Neural cell (in vitro differentiated cells): ENCODE results near the gene GOLGA8N. TPM values are rescaled to one million over a fixed set of nuclear protein-coding genes. Genes with fewer than 3 reads are reported as not detected.
"Not testable (repeated sequence)": the region's sequence is repeated elsewhere in the genome, so short reads cannot be mapped to it uniquely, and the experiment has no call there.

Experiments
- H2AFZ ChIP-seq: fragments of 200-600, 300-800 bp; sonication (generic), shearing (Covaris generic); 2 replicates; pipeline ENCODE4 v1.6.0; 2014; ENCODE audit warnings: low read depth, mild to moderate bottlenecking, antibody characterized with exemption, low read length, moderate library complexity
- H3F3A ChIP-seq: fragments of 200-600 bp; shearing (Covaris generic); 2 replicates; pipeline ENCODE4 v1.6.1; 2016; ENCODE audit warnings: mild to moderate bottlenecking, moderate library complexity, mixed read lengths, antibody characterized with exemption, low read length; ENCODE audit not compliant: insufficient read depth, poor library complexity, severe bottlenecking
- H3K27ac ChIP-seq: fragments of 200-600, 300-800 bp; sonication (generic), shearing (Covaris generic); 2 replicates; pipeline ENCODE4 v1.5.1; 2014; ENCODE audit warnings: mild to moderate bottlenecking, low read length, moderate library complexity
- H3K27me3 ChIP-seq: fragments of 300-800, 200-600 bp; sonication (generic), shearing (Covaris generic); 2 replicates; pipeline ENCODE4 v1.6.0; 2014; ENCODE audit warnings: mild to moderate bottlenecking, low read depth, low read length, moderate library complexity; ENCODE audit not compliant: insufficient read depth
- H3K36me3 ChIP-seq: fragments of 300-800, 200-600 bp; sonication (generic), shearing (Covaris generic); 2 replicates; pipeline ENCODE4 v1.5.1; 2014; ENCODE audit warnings: mild to moderate bottlenecking, antibody characterized with exemption, low read length, moderate library complexity; ENCODE audit not compliant: insufficient read depth
- H3K4me2 ChIP-seq: fragments of 300-800, 200-600 bp; sonication (generic), shearing (Covaris generic); 2 replicates; pipeline ENCODE4 v1.6.0; 2014; ENCODE audit warnings: mild to moderate bottlenecking, low read length
- H3K4me3 ChIP-seq: fragments of 300-800, 200-600 bp; sonication (generic), shearing (Covaris generic); 2 replicates; pipeline ENCODE4 v1.5.1; 2014; ENCODE audit warnings: mild to moderate bottlenecking, low read length, moderate library complexity
- H3K79me2 ChIP-seq: fragments of 200-600 bp; shearing (Covaris generic); replicated peaks from 2 replicates; pipeline ENCODE4 v1.6.0; 2014; ENCODE audit warnings: mild to moderate bottlenecking, low read length, moderate library complexity; ENCODE audit not compliant: insufficient read depth
- H3K9ac ChIP-seq: fragments of 300-800, 200-600 bp; sonication (generic), shearing (Covaris generic); 2 replicates; pipeline ENCODE4 v1.6.1; 2016; ENCODE audit warnings: mild to moderate bottlenecking, low read length, mixed read lengths
- H3K9me2 ChIP-seq: fragments of 200-600 bp; shearing (Covaris generic); 2 replicates; pipeline ENCODE4 v1.6.1; 2016; ENCODE audit warnings: mild to moderate bottlenecking, low read length, mixed read lengths; ENCODE audit not compliant: insufficient read depth
- H3K9me3 ChIP-seq: fragments of 200-600, 300-800 bp; sonication (generic), shearing (Covaris generic); 2 replicates; pipeline ENCODE4 v1.6.1; 2016; ENCODE audit warnings: mild to moderate bottlenecking, mixed run types, low read length, moderate library complexity, mixed read lengths
- H4K20me1 ChIP-seq: fragments of 200-600 bp; shearing (Covaris generic); 2 replicates; pipeline ENCODE4 v1.6.1; 2016; ENCODE audit warnings: mild to moderate bottlenecking, mixed run types; ENCODE audit not compliant: insufficient read depth
- EP300 ChIP-seq: fragments of 450-650 bp; conservative IDR thresholded peaks from 2 replicates; pipeline ENCODE4 v1.6.1; 2014; ENCODE audit warnings: antibody characterized with exemption, mild to moderate bottlenecking, moderate library complexity; ENCODE audit not compliant: poor library complexity, severe bottlenecking
- polyA plus RNA-seq: library from polyadenylated mRNA; depleted of rRNA; stranded (reverse); fragments of >200 nt; gene quantifications from 2 replicates; pipeline ENCODE4 v1.2.3, GENCODE V29; 2014
- TF ChIP-seq, protein P1 (sequence below): fragments of 450-650 bp; IDR thresholded peaks from 2 replicates; pipeline ENCODE4 v1.5.1; 2014; ENCODE audit warnings: antibody characterized with exemption, mild to moderate bottlenecking, moderate library complexity; ENCODE audit not compliant: poor library complexity, severe bottlenecking

The GOLGA8N gene
- polyA plus RNA-seq, 1 donor from 2014 or later: 0.61 TPM

- not testable (repeated sequence) for H3K9me3 ChIP-seq, H3K4me3 ChIP-seq, H3K9ac ChIP-seq, H3K27me3 ChIP-seq, H2AFZ ChIP-seq, H3K4me2 ChIP-seq, H3K36me3 ChIP-seq, H3K27ac ChIP-seq, H4K20me1 ChIP-seq, H3K9me2 ChIP-seq, H3K79me2 ChIP-seq, H3F3A ChIP-seq
- peak; percentile 14 for TF ChIP-seq EP300
These were observed 14.8 kb upstream of the GOLGA8N start for GRCh38 chr15:32578482-32578881.

- not testable (repeated sequence) for H3K9me2 ChIP-seq, H2AFZ ChIP-seq, H3K27me3 ChIP-seq, H3K4me2 ChIP-seq, H3F3A ChIP-seq, H3K9me3 ChIP-seq, H3K36me3 ChIP-seq, H3K4me3 ChIP-seq, H3K79me2 ChIP-seq, H3K9ac ChIP-seq, H3K27ac ChIP-seq, H4K20me1 ChIP-seq
These were observed 7.4 kb upstream of the GOLGA8N start for GRCh38 chr15:32585844-32586243.

- H3K36me3 ChIP-seq, H4K20me1 ChIP-seq, H3K27me3 ChIP-seq, H3K27ac ChIP-seq, H3K9ac ChIP-seq, H3K4me2 ChIP-seq, H3K9me2 ChIP-seq, H3F3A ChIP-seq, H3K79me2 ChIP-seq, H3K4me3 ChIP-seq, H2AFZ ChIP-seq, H3K9me3 ChIP-seq: not testable (repeated sequence)
These were observed 16.3 kb downstream of the GOLGA8N start for GRCh38 chr15:32609518-32609917.

- H3K9me2 ChIP-seq, H3K27me3 ChIP-seq, H3K79me2 ChIP-seq, H3K27ac ChIP-seq, H3K4me3 ChIP-seq, H3F3A ChIP-seq, H3K4me2 ChIP-seq, H3K9ac ChIP-seq, H3K9me3 ChIP-seq, H4K20me1 ChIP-seq, H2AFZ ChIP-seq, H3K36me3 ChIP-seq: not testable (repeated sequence)
- TF ChIP-seq, protein P1, sequence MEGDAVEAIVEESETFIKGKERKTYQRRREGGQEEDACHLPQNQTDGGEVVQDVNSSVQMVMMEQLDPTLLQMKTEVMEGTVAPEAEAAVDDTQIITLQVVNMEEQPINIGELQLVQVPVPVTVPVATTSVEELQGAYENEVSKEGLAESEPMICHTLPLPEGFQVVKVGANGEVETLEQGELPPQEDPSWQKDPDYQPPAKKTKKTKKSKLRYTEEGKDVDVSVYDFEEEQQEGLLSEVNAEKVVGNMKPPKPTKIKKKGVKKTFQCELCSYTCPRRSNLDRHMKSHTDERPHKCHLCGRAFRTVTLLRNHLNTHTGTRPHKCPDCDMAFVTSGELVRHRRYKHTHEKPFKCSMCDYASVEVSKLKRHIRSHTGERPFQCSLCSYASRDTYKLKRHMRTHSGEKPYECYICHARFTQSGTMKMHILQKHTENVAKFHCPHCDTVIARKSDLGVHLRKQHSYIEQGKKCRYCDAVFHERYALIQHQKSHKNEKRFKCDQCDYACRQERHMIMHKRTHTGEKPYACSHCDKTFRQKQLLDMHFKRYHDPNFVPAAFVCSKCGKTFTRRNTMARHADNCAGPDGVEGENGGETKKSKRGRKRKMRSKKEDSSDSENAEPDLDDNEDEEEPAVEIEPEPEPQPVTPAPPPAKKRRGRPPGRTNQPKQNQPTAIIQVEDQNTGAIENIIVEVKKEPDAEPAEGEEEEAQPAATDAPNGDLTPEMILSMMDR: peak; percentile 19
These were observed 17.5 kb downstream of the GOLGA8N start for GRCh38 chr15:32610719-32611118.

DNA sequence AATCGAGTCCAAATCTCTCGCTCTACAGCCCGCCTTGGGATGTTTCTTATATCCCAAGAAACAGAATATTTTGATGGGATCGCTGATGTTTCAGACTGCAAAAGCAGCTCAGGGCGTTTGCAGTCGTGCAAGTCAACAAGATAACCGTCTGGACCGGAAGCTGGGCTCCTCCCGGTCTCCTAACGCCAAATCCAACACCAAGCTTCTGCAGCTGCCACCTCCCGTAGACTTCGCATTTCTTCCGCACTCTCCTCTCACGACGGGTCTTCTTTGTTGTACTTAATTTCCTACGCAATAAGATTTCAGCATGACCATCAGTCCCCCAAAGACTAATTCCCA lies 21.4 kb downstream of the GOLGA8N start:
- not testable (repeated sequence) for H3K36me3 ChIP-seq, H3K27me3 ChIP-seq, H3K9me2 ChIP-seq, H3K79me2 ChIP-seq, H3K4me2 ChIP-seq, H2AFZ ChIP-seq, H4K20me1 ChIP-seq, H3F3A ChIP-seq, H3K9me3 ChIP-seq
- H3K4me3 ChIP-seq: peak overlapping the region; percentile 64
- H3K9ac ChIP-seq: peak overlapping the region; percentile 61
- H3K27ac ChIP-seq: peak overlapping the region; percentile 66
